ENCODE data around the gene LGALS1. TPM values are rescaled to one million over a fixed set of nuclear protein-coding genes. Genes with fewer than 3 reads are reported as not detected.

The LGALS1 gene
- total and polyA plus RNA-seq, 4 donors = 1,050 to 3,139 (median 1,511) TPM

DNA sequence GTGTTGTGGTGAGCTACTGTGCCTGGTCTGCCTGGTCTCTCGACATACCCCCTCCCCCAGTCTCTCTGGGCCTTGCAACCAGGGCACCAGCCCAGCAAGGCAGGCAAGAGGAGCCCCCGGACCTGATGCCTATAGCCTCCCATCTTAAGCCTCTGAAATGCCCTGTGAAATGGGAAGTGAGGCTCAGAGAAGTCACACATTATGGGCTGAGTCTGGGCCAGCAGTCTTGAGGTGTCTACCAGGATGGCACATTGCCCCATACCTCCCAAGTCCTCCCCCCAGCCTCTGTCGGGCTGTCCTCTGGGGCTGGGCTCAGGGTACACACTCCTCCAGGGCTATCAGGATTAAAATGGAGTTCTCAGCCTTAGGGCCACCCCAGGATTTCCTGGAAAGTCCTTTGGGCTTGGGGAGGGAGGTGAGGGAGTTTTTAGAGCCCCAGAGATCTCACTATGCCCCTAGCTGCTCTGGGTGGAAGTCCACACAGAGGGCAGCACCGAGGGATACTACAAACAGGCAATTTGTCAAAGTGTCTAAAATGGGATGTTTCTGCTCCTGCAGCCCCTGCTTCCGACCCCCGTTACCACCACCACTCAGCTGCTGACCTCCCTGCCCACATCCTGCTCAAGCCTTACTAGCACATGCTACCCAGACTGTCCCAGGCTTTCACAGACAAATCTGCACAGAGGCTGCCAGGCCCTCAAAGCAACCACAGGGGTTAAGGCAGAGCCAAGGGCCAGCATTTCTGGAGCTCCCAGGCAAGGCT lies 39.1 kb upstream of the LGALS1 start:
- no peaks in the 10 kb centered on the region for H3K27me3 ChIP-seq (ENCODE audit: control insufficient read depth in 1 of 2, insufficient read depth in 2 of 2, low read length in 1 of 2)
- no peak for DNase-seq
- no peaks in the 10 kb centered on the region for H3K36me3 ChIP-seq (ENCODE audit: control insufficient read depth in 1 of 2, insufficient read depth in 2 of 2, low read length in 1 of 2)
- 73 to 78% methylated on average over 6 of the region's 6 CpGs for WGBS, 2 donors
- no peak for ATAC-seq (ENCODE audit: low FRiP score)
- intact Hi-C loops (cut with DNase I) = no loop called here
- no peaks in the 10 kb centered on the region for H3K9me3 ChIP-seq (ENCODE audit: control insufficient read depth, low read length)
- no peak overlapping the region for H3K27ac ChIP-seq (ENCODE audit: low read depth in 1 of 2, low read length in 2 of 2)
- H3K4me3 ChIP-seq (ENCODE audit: low read length in 2 of 2) = no peak overlapping the region
- H3K4me1 ChIP-seq (ENCODE audit: control insufficient read depth in 1 of 2, insufficient read depth in 2 of 2, low read length in 2 of 2) = no peaks in the 10 kb centered on the region

DNA sequence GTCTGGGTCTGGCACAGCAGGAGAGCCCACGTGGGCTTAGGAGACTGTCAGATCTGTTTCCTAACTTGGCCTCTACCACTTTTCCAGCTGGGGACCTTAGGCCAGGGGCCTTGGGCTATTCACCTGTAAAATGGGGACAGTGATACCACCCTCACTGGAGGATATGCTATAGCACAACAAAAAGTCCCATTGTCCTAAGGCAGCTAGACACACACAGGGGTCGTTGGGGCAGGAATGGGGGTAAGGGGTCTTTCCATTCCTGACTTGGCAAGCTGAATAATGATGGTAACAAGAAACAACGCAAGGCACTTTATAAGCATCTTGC lies 38.5 kb upstream of the LGALS1 start:
- ATAC-seq (ENCODE audit: low FRiP score) (no peak), DNase-seq (no peak)
- no peak overlapping the region for H3K4me3 ChIP-seq (ENCODE audit: low read length in 2 of 2)
- H3K27me3 ChIP-seq (ENCODE audit: control insufficient read depth in 1 of 2, insufficient read depth in 2 of 2, low read length in 1 of 2) = no peaks in the 10 kb centered on the region
- 69 to 72% methylated on average over 3 of the region's 3 CpGs for WGBS, 2 donors
- H3K36me3 ChIP-seq (ENCODE audit: control insufficient read depth in 1 of 2, insufficient read depth in 2 of 2, low read length in 1 of 2) = no peaks in the 10 kb centered on the region
- intact Hi-C loops (cut with DNase I) = no loop called here
- no peaks in the 10 kb centered on the region for H3K9me3 ChIP-seq (ENCODE audit: control insufficient read depth, low read length)
- H3K27ac ChIP-seq (ENCODE audit: low read depth in 1 of 2, low read length in 2 of 2) = no peak overlapping the region
- no peaks in the 10 kb centered on the region for H3K4me1 ChIP-seq (ENCODE audit: control insufficient read depth in 1 of 2, insufficient read depth in 2 of 2, low read length in 2 of 2)

DNA sequence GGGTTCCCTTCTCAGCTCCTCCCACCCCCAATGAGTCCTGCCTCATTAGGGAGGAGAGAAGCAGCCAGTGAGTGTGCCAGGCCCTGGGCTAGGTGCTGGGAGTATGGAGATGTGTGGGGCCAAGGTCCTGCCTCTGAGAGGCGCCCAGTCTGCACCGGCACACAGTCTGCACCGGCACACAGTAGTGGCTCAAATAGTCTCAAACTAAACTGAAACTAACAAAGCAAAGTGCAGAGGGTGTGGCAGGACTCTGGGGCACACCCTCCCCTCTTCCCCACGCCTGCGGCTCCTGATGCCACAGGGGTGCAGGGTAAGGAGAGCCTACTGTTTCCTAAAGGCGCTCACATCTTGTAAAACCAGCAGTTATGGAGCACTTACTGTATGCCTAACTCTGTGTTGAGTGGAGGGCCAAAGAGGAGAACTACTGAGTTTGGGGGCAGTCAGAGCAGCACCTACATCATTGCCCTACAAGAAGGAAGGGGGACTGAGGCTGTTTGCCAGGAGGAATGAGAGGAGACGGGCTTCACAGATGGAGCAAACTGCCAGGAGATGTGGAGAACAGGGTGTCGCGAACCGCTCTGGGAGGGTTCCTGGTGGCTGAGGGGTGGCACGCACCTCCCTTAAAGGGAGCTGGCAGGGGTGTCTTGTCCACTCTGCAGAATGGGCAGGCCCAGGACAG lies 36.9 kb upstream of the LGALS1 start:
- Histone ChIP-seq H3K4me1 (ENCODE audit: control insufficient read depth in 1 of 2, insufficient read depth in 2 of 2, low read length in 2 of 2) (no peaks in the 10 kb centered on the region), H3K9me3 (ENCODE audit: control insufficient read depth, low read length) (no peaks in the 10 kb centered on the region), H3K27ac (ENCODE audit: low read depth in 1 of 2, low read length in 2 of 2) (no peak overlapping the region), H3K27me3 (ENCODE audit: control insufficient read depth in 1 of 2, insufficient read depth in 2 of 2, low read length in 1 of 2) (no peaks in the 10 kb centered on the region), H3K36me3 (ENCODE audit: control insufficient read depth in 1 of 2, insufficient read depth in 2 of 2, low read length in 1 of 2) (no peaks in the 10 kb centered on the region), H3K4me3 (ENCODE audit: low read length in 2 of 2) (no peak overlapping the region)
- WGBS, 2 donors = 83 to 84% methylated on average over 11 of the region's 11 CpGs
- intact Hi-C loops (cut with DNase I) = no loop called here
- ATAC-seq (ENCODE audit: low FRiP score) = no peak
- no peak for DNase-seq

DNA sequence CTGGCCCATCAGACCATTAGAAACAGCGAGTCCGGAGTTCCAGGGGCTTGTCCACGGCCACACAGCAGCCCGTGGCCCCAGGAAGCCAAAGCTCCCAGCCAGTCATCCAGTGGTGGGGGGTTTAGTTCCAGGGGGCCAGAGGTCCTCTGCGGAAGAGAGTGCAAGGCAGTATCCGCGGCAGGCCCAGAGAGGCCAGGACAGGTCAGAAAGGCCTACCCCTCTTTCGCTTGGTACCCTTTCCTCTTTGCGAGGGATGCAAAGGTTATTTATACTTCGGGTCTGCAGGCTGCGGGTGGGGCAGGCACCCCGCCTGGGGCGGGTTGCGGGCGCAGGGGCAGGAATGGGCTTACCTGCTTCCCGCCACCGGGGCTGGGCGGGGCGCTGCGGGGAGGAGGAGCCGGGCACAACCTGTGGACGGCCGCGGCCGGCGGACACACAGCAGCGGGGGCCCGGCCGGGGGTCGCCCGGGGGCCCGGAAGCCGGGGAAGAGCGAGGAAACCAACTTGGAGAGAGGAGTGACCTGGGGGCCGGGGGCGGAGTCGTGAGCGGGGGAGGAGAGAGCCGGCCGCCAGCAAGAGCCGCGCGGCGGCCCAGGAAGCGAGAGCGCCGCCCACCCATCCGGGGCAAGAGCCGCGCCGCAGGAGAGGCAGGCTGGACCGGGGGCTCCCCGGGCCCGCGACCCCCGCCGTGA lies 36.2 kb upstream of the LGALS1 start, which contains the start of gene SH3BP1:
SH3BP1 (plus strand) TSS at position 600 of the 691 bp plus-strand sequence. CDS start 119 bp downstream, outside the sequence.
- Histone ChIP-seq H3K27me3 (ENCODE audit: control insufficient read depth in 1 of 2, insufficient read depth in 2 of 2, low read length in 1 of 2) (no peaks in the 10 kb centered on the region), H3K36me3 (ENCODE audit: control insufficient read depth in 1 of 2, insufficient read depth in 2 of 2, low read length in 1 of 2) (no peaks in the 10 kb centered on the region), H3K27ac (ENCODE audit: low read depth in 1 of 2, low read length in 2 of 2) (no peak within 1 kb of the TSS), H3K4me1 (ENCODE audit: control insufficient read depth in 1 of 2, insufficient read depth in 2 of 2, low read length in 2 of 2) (no peaks in the 10 kb centered on the region), H3K9me3 (ENCODE audit: control insufficient read depth, low read length) (no peaks in the 10 kb centered on the region), H3K4me3 (ENCODE audit: low read length in 2 of 2) (no peak within 1 kb of the TSS)
- no peak for DNase-seq
- ATAC-seq (ENCODE audit: low FRiP score) = no peak
- intact Hi-C loops (cut with DNase I) = no loop called here
- WGBS, 2 donors = 12 to 16% methylated on average over 37 to 57 of the region's 57 CpGs

DNA sequence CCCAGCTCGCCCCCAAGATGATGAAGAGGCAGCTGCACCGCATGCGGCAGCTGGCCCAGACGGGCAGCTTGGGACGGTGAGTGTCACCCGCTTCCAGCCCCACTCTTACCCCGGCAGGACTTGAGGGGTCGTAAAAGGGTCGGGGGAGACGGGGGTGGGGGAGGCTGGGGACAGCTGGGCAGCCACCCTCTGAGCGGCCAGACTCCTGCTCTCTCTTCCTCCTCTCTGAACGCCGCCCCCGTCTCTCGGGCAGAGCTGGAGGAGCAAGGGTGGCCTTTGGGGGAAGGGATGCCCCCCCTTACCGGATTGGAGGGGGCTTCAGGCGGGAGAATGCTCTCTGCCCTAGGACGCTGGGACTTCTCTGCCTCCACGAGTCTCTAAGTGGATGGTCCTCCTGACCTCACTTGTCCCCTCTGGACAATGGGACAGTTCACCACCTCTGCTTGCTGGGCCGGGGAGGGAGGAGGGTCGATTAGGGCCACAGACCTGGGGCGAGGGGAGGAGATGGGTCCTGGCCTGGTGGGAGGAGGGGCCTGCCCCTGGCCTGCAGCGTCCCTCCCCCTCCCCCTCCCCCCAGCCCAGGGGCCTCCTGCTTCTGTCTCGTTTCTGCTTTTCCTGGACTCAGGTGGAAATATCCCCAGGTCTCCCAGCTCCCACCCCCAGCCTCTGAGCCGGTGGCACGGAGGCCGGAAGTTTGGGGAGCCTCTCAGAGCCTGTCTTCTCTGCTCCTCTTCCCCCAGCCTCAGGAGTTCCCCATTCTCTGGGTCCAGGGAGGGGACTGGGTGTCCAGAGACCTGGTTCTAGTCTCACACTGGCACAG lies 35.5 kb upstream of the LGALS1 start:
- no peak for DNase-seq
- intact Hi-C loops (cut with DNase I) = loop anchor here in 1 of 2 donors (2.0 kb wide), 1 partner anchor 145 kb away; no protein-coding TSS in a partner anchor
- no peaks in the 10 kb centered on the region for H3K36me3 ChIP-seq (ENCODE audit: control insufficient read depth in 1 of 2, insufficient read depth in 2 of 2, low read length in 1 of 2)
- WGBS, 2 donors = 13 to 15% methylated on average over 24 to 27 of the region's 27 CpGs
- H3K27me3 ChIP-seq (ENCODE audit: control insufficient read depth in 1 of 2, insufficient read depth in 2 of 2, low read length in 1 of 2) = no peaks in the 10 kb centered on the region
- H3K27ac ChIP-seq (ENCODE audit: low read depth in 1 of 2, low read length in 2 of 2) = no peak overlapping the region
- no peaks in the 10 kb centered on the region for H3K9me3 ChIP-seq (ENCODE audit: control insufficient read depth, low read length)
- H3K4me3 ChIP-seq (ENCODE audit: low read length in 2 of 2) = no peak overlapping the region
- no peak for ATAC-seq (ENCODE audit: low FRiP score)
- H3K4me1 ChIP-seq (ENCODE audit: control insufficient read depth in 1 of 2, insufficient read depth in 2 of 2, low read length in 2 of 2) = no peaks in the 10 kb centered on the region

DNA sequence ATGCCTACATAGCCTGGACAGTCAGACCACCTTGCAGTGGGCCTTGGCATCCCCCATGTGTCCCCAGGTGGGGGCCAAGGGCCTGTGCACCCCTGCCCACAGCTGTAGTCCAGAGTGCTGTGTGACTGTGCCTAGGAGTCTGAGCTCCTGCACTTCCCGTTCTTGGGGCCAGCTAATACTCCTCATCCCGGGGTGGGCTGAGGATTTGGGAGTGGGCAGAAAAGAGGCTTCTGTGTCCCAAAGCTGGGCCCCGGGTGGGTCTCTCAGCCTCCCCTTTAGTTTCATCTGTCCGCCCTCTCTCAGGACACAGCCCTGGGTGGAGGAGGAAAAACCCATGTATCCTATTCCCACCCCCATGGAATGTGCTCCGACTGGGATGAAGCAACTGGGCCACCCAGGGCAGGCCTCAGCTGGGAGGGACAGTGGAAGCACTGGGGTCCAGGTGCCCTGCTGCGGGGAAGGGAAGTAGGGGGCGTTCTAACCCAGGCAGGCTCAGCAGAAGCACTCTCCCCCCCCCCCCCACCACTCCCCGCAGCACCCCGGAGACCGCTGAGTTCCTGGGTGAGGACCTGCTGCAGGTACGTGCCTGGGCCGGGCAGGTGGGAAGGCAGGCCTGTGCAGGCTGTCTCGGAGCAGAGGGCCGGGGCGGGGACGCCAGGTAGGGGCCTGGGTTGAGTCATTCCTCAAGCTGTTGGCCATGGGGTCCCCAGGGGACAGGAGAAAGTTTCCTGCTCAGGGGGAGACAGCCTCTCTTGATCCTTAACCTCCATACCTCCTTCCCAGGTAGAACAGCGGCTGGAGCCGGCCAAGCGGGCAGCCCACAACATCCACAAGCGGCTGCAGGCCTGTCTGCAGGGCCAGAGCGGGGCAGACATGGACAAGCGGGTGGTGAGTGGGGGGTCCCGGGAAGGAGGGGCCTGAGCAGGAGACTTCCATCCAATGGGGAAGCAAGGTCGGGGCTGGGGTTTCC lies 34.6 kb upstream of the LGALS1 start:
- DNase-seq (no peak), ATAC-seq (ENCODE audit: low FRiP score) (no peak)
- WGBS, 2 donors = 86 to 88% methylated on average over 20 to 24 of the region's 24 CpGs
- no peaks in the 10 kb centered on the region for H3K9me3 ChIP-seq (ENCODE audit: control insufficient read depth, low read length)
- no peak overlapping the region for H3K27ac ChIP-seq (ENCODE audit: low read depth in 1 of 2, low read length in 2 of 2)
- no peak overlapping the region for H3K4me3 ChIP-seq (ENCODE audit: low read length in 2 of 2)
- no peaks in the 10 kb centered on the region for H3K36me3 ChIP-seq (ENCODE audit: control insufficient read depth in 1 of 2, insufficient read depth in 2 of 2, low read length in 1 of 2)
- intact Hi-C loops (cut with DNase I) = loop anchor here in 1 of 2 donors (2.0 kb wide), 1 partner anchor 144 kb away; no protein-coding TSS in a partner anchor
- H3K27me3 ChIP-seq (ENCODE audit: control insufficient read depth in 1 of 2, insufficient read depth in 2 of 2, low read length in 1 of 2) = no peaks in the 10 kb centered on the region
- no peaks in the 10 kb centered on the region for H3K4me1 ChIP-seq (ENCODE audit: control insufficient read depth in 1 of 2, insufficient read depth in 2 of 2, low read length in 2 of 2)

DNA sequence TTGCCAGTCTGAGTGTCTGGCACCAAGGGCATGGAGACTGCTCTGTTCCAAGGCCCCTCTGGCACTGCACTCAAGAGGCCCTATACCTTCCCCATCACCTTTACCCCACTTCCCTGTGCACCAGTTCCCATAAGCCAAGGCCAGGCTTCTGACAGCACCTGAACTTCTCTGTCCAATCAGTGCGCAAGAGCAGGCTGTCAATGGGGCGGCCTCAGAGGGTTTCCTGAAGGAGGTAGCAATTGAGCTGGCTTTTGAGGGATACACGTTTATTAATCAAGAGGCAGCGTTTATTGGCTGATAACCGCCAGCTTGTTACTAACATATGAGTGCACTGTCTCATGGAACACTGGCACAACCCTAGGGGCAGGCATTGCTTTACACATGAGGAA lies 33.9 kb upstream of the LGALS1 start:
- H3K9me3 ChIP-seq (ENCODE audit: control insufficient read depth, low read length) = no peaks in the 10 kb centered on the region
- no peak overlapping the region for H3K4me3 ChIP-seq (ENCODE audit: low read length in 2 of 2)
- intact Hi-C loops (cut with DNase I) = loop anchor here in 1 of 2 donors (2.0 kb wide), 1 partner anchor 143 kb away; no protein-coding TSS in a partner anchor
- no peak overlapping the region for H3K27ac ChIP-seq (ENCODE audit: low read depth in 1 of 2, low read length in 2 of 2)
- ATAC-seq (ENCODE audit: low FRiP score) = no peak
- no peak for DNase-seq
- 93 to 94% methylated on average over 5 of the region's 5 CpGs for WGBS, 2 donors
- no peaks in the 10 kb centered on the region for H3K27me3 ChIP-seq (ENCODE audit: control insufficient read depth in 1 of 2, insufficient read depth in 2 of 2, low read length in 1 of 2)
- no peaks in the 10 kb centered on the region for H3K36me3 ChIP-seq (ENCODE audit: control insufficient read depth in 1 of 2, insufficient read depth in 2 of 2, low read length in 1 of 2)
- H3K4me1 ChIP-seq (ENCODE audit: control insufficient read depth in 1 of 2, insufficient read depth in 2 of 2, low read length in 2 of 2) = no peaks in the 10 kb centered on the region
